ENCODE data around the gene EPHB3.

The EPHB3 gene

DNA sequence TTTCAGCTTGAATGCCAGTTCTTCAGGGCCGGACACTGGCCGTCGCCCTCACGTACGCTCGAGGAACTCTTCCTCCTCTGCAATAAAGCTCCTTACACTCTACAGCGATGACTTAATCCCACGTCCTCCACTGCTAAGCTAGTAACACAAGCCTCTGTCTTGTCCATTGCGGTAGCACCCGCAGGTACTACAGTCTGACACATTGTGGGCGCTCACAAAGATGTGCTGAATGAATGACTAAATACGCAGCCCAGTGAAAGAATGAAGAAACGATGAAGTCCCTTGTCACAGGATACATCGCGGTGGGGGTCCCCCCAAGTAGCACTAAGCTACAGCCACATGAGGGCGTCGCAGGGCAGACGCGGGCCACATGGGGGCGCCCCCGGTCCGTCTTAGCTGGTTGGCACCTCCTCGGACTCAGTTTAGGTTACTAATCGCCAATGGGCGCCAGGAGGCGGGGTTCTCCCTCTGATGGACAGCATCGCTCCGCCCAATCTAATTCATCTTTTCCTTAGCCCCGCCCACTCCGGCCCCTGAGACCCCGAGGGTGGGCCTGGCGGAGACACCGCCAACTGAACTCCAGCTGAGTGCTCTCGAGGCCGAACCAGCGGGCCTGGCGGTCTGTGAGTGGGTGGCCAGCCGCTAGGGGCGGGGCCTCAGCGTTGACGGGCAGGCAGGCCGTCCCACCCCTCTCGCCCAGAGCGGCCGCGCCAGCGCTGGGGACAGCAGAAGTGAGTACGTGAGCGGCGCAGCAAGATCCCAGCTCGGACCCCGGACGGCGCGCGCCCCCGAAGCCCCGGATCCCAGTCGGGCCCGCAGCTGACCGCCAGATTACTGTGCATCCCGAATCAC lies at the start of gene EPHB3:
Gene EPHB3 (plus strand): TSS at position 725 of the 852 bp plus-strand sequence. CDS start 451 bp downstream, outside the sequence.
- peak within 1 kb of the TSS; percentile 63 for H3K4me3 ChIP-seq (ENCODE audit: low read depth, low read length)
- H3K9me3 ChIP-seq (ENCODE audit: severe bottlenecking): no peaks in the 10 kb centered on the region
- no peaks in the 10 kb centered on the region for H3K27me3 ChIP-seq (ENCODE audit: insufficient read depth, low read depth, severe bottlenecking)
- no peak within 1 kb of the TSS; the same call in 1 of the 2 replicates for H3K27ac ChIP-seq
- no peaks in the 10 kb centered on the region for H3K36me3 ChIP-seq
- DNase-seq: peak; percentile 99
- peak; percentile 96 for TF ChIP-seq CTCF (IDR thresholded peaks at IDR 0.05; ENCODE audit: low read depth, low read length)

DNA sequence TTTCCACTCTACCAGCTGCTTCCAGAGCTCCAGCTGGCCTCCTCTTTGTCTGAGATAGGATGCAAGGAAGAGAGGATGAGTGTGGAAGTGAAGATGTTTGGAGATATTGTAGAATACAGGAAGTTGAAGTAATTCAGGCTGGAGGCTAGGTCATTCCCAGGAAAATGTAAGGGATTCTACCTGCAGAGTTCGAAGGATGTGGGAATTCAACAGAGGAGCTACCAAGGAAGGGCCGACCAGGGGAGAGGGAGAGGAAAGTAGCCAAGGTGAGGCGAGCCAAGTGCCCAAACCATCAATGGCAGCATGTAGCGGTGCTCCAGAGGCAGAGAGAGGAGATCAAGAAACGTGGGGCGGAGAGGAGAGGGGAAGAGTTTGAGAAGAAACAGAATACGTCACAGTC lies 49.0 kb upstream of the EPHB3 start:
- peaks cover 3% of the 10 kb centered on the region for H3K9me3 ChIP-seq (ENCODE audit: severe bottlenecking)
- no peak overlapping the region for H3K27ac ChIP-seq
- no peaks in the 10 kb centered on the region for H3K36me3 ChIP-seq
- peaks cover 22% of the 10 kb centered on the region for H3K27me3 ChIP-seq (ENCODE audit: insufficient read depth, low read depth, severe bottlenecking)
- no peak for DNase-seq
- no peak for TF ChIP-seq CTCF (IDR thresholded peaks at IDR 0.05; ENCODE audit: low read depth, low read length)
- H3K4me3 ChIP-seq (ENCODE audit: low read depth, low read length): no peak overlapping the region

GRCh38 chr3:184513276-184514170 lies 48.1 kb upstream of the EPHB3 start:
- H3K9me3 ChIP-seq (ENCODE audit: severe bottlenecking): peaks cover 3% of the 10 kb centered on the region
- H3K36me3 ChIP-seq: no peaks in the 10 kb centered on the region
- DNase-seq: peak; percentile 93
- H3K4me3 ChIP-seq (ENCODE audit: low read depth, low read length): peak overlapping the region; percentile 60
- peak; percentile 85 for TF ChIP-seq CTCF (IDR thresholded peaks at IDR 0.05; ENCODE audit: low read depth, low read length)
- H3K27ac ChIP-seq: no peak overlapping the region
- peaks cover 22% of the 10 kb centered on the region for H3K27me3 ChIP-seq (ENCODE audit: insufficient read depth, low read depth, severe bottlenecking)

DNA sequence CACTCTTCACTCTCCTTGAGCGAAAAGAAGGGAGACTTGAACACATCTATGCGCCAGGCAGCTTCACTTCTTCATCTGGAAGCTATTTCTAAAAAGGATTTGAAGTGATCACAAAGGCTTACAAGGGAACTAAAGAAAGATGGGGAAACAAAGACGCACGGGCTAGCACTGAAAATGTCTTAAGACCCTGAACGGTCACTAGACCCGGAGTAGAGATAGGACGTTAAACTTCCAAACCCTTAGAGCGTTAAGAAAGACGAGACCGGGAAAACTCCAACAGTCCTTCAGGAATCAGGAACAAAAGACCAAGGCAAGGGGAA lies 47.5 kb upstream of the EPHB3 start:
- Histone ChIP-seq H3K27me3 (ENCODE audit: insufficient read depth, low read depth, severe bottlenecking) (peaks cover 22% of the 10 kb centered on the region), H3K27ac (no peak overlapping the region), H3K36me3 (no peaks in the 10 kb centered on the region), H3K9me3 (ENCODE audit: severe bottlenecking) (peaks cover 3% of the 10 kb centered on the region), H3K4me3 (ENCODE audit: low read depth, low read length) (no peak overlapping the region)
- TF ChIP-seq CTCF (IDR thresholded peaks at IDR 0.05; ENCODE audit: low read depth, low read length): no peak
- DNase-seq: no peak

GRCh38 chr3:184523825-184524615 lies 37.6 kb upstream of the EPHB3 start:
- TF ChIP-seq CTCF (IDR thresholded peaks at IDR 0.05; ENCODE audit: low read depth, low read length): no peak
- Histone ChIP-seq H3K27ac (no peak overlapping the region), H3K36me3 (no peaks in the 10 kb centered on the region), H3K9me3 (ENCODE audit: severe bottlenecking) (no peaks in the 10 kb centered on the region), H3K4me3 (ENCODE audit: low read depth, low read length) (no peak overlapping the region), H3K27me3 (ENCODE audit: insufficient read depth, low read depth, severe bottlenecking) (no peaks in the 10 kb centered on the region)
- DNase-seq: no peak

Data from WERI-Rb-1 (cell line).